Measurements from ENCODE around the gene FKBP5. TPM values are rescaled to one million over a fixed set of nuclear protein-coding genes. Genes with fewer than 3 reads are reported as not detected.

Gene FKBP5
- total and polyA plus RNA-seq, 2 donors (not counting 1 experiment from before 2014, with no cell fraction given): 2.8 to 7.4 TPM

DNA sequence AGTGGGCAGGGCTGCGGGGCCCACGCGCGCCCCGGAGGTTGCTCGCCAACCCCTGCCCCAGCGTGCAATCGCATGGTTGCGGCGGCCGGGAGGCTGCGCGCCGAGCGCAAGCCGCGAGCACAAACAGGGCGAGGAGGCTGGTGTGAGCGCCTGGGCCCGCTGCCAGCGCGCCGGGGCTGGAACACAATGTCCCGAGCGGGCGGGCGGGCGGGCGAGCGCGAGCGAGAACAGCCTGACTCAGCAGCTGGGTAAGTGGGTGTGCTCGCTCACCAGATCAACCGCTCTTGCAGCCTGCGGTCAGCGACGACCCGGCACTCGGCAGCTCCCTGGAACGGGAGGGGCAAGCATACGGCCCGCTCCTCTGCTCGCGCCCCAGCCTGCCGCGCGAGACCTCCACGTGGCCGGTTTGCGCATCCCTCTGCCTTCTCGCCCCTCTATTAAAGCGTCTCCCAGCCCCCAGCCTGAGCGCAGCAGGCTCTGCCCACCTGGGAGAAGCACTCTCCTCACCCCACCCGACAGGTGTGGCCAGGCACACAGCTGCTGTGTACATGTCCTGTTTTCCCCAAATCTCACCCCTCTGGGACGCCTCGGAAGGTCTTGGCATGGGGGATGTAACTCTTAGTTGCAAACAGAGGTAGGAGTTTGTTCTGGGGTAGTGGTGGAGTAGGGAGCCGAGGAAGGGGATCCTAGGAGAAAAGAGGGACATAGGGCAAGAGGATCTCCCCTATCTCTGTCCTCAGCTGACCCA is 39.4 kb upstream of the FKBP5 start:
- peaks cover 58% of the 10 kb centered on the region for H3K4me1 Mint-ChIP-seq
- peak overlapping the region in 1 of 2 donors; percentile 44 for H3K27ac ChIP-seq (ENCODE audit: low read length in 2 of 2)
- WGBS (ENCODE audit: insufficient coverage): under 1% methylated on average over 54 of the region's 57 CpGs
- CTCF ChIA-PET: interaction anchor here (1.0 to 3.1 kb wide), 7 partner anchors 9 to 145 kb away, joined by 4 to 36 read pairs (median 5); partner anchors contain the start of gene ARMC12
- H3K4me3 Mint-ChIP-seq: peak overlapping the region; percentile 89
- TF ChIP-seq, protein P1, sequence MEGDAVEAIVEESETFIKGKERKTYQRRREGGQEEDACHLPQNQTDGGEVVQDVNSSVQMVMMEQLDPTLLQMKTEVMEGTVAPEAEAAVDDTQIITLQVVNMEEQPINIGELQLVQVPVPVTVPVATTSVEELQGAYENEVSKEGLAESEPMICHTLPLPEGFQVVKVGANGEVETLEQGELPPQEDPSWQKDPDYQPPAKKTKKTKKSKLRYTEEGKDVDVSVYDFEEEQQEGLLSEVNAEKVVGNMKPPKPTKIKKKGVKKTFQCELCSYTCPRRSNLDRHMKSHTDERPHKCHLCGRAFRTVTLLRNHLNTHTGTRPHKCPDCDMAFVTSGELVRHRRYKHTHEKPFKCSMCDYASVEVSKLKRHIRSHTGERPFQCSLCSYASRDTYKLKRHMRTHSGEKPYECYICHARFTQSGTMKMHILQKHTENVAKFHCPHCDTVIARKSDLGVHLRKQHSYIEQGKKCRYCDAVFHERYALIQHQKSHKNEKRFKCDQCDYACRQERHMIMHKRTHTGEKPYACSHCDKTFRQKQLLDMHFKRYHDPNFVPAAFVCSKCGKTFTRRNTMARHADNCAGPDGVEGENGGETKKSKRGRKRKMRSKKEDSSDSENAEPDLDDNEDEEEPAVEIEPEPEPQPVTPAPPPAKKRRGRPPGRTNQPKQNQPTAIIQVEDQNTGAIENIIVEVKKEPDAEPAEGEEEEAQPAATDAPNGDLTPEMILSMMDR (IDR thresholded peaks at IDR 0.05): no peak
- TF ChIP-seq EZH2 (IDR thresholded peaks at IDR 0.05; ENCODE audit: borderline replicate concordance, insufficient read depth, low read depth, low read length, poor library complexity, severe bottlenecking): no peak
- intact Hi-C loops (cut with micrococcal nuclease): loop anchor here (1.0 to 2.0 kb wide), 2 partner anchors 8 to 469 kb away; partner anchors contain the start of gene ZNF76
- no peaks in the 10 kb centered on the region for H4K20me1 ChIP-seq (ENCODE audit: control insufficient read depth, insufficient read depth, low read length, poor library complexity, severe bottlenecking)
- H3K27me3 ChIP-seq (replicated peaks in 1 of 4; ENCODE audit: control extremely low read depth in 1 of 4, control insufficient read depth in 3 of 4, insufficient read depth in 4 of 4, low read length in 3 of 4): peaks cover 0 to 17% (median 5%) of the 10 kb centered on the region in 4 experiments
- H3K27ac Mint-ChIP-seq: peak overlapping the region; percentile 93
- ATAC-seq (ENCODE audit: low read depth) (peak; percentile 39), DNase-seq (peak; percentile 84)
- H3K36me3 ChIP-seq (replicated peaks in 1 of 2; ENCODE audit: control extremely low read depth in 1 of 2, control insufficient read depth in 1 of 2, extremely low read depth in 1 of 2, insufficient read depth in 2 of 2, low read length in 1 of 2): no peaks in the 10 kb centered on the region
- POLR2A ChIA-PET: interaction anchor here (1.0 to 1.8 kb wide), 3 partner anchors 8 to 37 kb away, joined by 3 to 8 read pairs (median 3); no protein-coding TSS in a partner anchor
- peak overlapping the region; percentile 64 for H3K9ac ChIP-seq (ENCODE audit: low read length)
- H3K9me3 Mint-ChIP-seq (ENCODE audit: insufficient read depth): no peaks in the 10 kb centered on the region
- no peaks in the 10 kb centered on the region for H3K79me2 ChIP-seq (ENCODE audit: control insufficient read depth, insufficient read depth, low read length)
- H2AFZ ChIP-seq (ENCODE audit: insufficient read depth, low read depth, low read length, poor library complexity, severe bottlenecking): peak overlapping the region; percentile 85
- H3K27me3 Mint-ChIP-seq: peaks cover 6% of the 10 kb centered on the region
- peak overlapping the region in 4 of 5 experiments; percentile 48 to 71 (median 60) for H3K4me3 ChIP-seq (ENCODE audit: control extremely low read depth in 1 of 5, extremely low read depth in 1 of 5, insufficient read depth in 1 of 5, low read depth in 2 of 5, low read length in 4 of 5)
- no peaks in the 10 kb centered on the region for H3K9me3 ChIP-seq (ENCODE audit: control extremely low read depth in 1 of 3, control insufficient read depth in 2 of 3, insufficient read depth in 1 of 3, low read length in 2 of 3)
- peaks cover 47 to 65% of the 10 kb centered on the region in 2 donors for H3K4me1 ChIP-seq (ENCODE audit: control insufficient read depth in 2 of 2, insufficient read depth in 2 of 2, low read length in 2 of 2)
- H3K4me2 ChIP-seq (replicated peaks; ENCODE audit: low read depth, low read length, poor library complexity, severe bottlenecking): peak overlapping the region; percentile 98

Data from B cell (primary cell).